Measurements from ENCODE around the gene MED26.
"Not testable (repeated sequence)": the region's sequence is repeated elsewhere in the genome, so short reads cannot be mapped to it uniquely, and the experiment has no call there.

The MED26 gene

DNA sequence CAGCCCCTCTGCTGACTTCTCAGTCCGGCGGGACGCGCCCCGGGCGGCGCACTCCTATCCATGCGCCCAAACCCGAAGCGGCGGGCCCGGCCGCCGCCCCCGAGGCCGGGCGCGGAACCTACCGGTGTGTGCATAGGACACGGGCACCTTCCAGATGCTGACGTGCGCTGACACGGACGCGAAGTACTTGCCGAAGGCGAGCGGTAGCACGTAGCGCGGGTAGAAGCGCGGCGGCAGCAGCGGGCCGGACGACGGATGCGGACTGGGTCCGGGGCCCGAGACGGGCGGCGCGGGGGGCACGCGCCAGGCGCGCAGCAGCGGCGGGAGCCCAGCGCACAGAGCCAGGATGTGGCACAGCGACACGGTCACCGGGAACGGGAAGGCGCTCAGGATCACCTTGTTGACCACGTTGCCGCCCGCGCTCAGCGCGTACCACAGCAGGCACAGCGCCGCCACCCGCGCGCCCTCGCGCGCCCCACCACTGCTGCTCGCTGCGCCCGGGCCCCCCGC is 56.1 kb downstream of the MED26 start:
- DNase-seq = no peak

DNA sequence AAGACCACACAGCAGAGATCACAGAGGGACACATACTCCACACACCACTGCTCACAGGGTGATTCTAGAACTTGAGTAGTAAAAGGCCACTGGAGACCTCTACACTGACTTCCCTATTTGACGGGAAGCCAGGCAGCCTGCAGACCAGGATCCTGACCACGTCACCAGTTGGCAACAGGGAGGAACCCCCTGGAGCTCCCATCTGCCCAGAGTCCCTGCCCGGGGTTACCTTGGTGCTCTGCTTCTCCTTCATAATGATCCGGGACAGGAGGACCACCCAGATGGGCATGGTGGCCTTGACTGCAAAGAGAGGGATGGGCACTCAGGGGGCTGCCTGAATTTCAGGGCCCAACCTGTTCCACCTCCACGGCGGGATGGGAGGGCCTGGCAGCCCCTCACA is 56.7 kb downstream of the MED26 start:
- DNase-seq = no peak

DNA sequence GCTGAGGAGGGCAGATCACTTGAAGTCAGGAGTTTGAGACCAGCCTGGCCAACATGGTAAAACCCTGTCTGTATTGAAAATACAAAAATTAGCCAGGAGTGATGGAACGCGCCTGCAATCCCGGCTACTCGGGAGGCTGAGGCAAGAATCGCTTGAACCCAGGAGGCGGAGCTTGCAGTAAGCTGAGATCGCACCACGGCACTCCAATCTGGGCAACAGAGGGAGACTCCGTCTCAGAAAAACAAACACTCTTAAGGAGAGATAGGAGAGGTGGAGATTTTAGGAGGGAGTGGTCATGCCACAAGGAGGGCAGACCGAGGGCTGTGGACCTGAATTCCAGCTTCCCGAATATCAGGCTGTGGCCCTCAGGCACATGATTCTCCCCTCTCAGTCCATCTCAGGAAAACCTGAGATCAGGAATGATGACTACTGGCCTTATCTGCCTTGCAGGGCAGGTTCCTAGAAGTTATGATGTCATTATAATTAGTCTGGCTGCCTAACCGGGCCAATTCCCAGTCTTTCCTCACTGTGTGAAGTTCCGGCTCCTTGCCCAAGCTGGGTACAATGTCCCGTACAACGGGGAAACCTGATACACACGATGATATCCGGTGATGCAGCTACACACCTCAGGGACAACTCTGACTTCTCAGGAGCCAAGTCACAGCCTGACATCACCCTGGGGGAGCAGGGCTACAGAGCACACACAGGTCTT is 58.2 kb downstream of the MED26 start:
- DNase-seq = no peak

DNA sequence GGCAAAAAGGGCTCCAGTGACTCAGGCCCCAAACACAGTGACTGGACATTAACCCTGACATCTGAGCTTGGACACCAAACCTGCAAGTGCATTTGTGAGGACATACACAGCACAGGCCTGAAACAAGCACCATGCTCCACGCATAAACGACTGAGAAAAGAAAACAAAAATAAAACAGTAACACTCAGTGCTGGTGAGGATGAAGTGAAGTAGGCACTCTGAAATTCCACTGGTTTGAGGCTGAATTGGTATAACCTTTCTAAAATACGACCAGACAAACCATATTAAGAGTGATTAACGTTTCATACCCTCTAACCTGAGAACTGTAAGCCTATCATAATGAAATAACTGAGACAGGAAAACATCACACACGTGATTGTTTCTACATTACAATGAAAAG is 61.3 kb downstream of the MED26 start:
- DNase-seq = no peak

DNA sequence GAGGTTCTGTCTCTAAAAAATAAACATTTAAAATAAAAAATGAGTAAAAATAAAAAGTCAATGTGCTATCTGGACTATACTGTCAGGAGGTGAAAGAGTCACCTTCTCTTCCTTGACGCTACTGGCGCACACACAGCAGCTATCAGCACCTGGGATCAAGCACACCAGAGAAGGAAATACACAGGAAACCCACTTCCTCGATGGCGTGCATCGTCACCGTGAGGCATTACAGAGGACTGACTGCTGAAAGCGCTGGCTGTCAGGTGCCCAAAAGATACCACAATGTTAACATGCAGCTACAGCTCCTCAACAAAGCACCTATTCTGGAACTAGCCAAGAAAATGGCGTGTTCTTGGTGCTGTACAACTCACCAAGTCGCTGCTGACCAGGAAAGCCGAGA is 61.8 kb downstream of the MED26 start:
- DNase-seq = no peak

DNA sequence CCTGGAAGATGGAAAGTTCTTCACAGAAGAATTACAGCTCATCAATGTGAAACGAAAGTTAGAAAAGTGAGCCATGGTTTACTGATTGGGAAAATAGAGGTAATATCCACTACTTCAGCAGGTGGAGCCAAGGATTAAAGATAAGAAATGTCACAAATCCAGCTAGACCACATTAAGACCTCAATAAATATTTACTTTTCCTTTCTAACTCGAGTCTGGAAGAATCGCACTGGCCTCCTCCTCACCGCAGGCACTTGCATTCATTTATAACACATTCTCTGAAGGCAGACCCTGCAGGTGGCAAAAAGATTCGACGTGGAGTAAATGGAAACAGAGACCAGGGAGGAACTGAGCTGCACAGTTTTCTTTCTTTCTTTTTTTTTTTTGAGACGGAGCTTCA is 63.2 kb downstream of the MED26 start:
- DNase-seq = no peak

DNA sequence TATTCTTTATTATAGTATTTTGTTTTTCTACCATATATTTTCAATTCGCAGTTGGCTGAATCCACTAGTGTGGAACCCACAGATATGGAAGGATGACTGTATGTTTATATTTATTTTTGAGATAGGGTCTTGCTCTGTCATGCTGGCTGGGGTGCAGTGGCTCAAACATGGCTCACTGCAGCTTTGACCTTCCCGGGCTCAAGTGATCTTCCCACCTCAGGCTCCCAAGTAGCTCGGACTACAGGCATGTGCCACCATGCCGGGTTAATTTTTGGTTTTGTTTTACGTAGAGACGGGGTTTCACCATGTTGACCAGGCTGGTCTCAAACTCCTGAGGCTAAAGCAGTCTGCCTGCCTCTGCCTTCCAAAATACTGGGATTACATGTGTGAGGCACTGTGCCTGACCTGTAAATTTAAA is 65.4 kb downstream of the MED26 start:
- DNase-seq = no peak

DNA sequence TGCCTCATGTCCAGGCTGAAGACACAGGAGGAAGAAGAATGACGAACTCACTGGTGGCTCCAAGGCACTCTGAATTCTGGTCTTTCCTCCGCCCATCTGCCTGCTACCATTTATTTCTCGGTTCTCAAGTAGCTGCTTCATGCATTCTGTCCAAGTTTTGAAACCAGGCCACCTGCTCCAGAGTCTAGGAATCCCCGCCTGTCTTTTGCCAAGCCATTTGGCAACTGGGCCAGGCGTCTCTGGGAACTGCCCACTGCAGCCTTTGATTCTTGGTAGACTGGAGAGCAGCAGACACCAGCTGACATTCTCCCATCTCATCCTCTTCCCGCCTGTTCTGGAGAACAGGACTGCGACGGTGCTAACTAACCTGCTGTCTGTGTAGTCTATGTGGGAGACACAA is 66.6 kb downstream of the MED26 start:
- DNase-seq = no peak

DNA sequence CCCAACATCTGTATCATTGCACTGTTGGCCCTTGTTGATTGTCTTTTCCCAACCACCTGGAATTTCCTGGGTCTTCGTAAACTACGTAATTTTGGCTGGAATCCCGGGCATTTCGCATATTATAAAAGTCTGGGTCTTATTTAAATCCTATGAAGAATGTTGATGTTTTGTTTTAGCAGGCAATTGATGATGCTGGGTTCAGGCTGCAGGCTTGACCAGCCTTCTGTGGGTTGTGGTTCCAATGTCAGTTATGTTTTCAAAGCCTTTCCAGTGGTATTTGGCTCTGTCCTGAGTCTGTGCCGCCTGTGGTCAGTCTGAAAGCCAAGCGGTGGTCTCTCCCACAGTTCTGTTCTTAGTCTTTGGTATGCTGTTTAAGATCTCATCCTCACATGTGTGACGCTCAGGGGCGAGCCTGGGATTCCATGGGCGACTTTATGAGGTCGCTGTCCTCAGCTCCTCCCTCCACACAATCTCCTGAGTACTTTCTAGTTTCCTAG is 68.2 kb downstream of the MED26 start:
- DNase-seq = no peak

DNA sequence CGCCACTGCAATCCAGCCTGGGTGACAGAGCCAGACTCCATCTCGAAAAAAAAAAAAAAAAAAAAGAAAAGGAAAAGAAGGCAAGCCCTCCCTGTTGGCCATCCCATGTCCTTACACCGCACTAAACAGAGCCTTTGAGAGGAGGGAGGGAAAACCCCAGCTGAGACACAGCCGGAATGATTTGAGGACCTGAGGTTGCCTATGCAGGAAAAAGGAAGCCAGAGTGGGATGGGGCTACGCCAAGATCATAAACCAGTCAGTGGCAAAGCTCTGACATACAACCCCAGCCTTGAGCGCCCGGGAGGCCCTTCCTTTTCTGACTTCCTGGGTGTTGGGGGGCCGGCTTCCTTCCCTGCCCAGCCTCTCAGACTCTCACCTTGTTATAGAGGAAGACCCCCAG is 73.2 kb downstream of the MED26 start:
- DNase-seq = no peak

DNA sequence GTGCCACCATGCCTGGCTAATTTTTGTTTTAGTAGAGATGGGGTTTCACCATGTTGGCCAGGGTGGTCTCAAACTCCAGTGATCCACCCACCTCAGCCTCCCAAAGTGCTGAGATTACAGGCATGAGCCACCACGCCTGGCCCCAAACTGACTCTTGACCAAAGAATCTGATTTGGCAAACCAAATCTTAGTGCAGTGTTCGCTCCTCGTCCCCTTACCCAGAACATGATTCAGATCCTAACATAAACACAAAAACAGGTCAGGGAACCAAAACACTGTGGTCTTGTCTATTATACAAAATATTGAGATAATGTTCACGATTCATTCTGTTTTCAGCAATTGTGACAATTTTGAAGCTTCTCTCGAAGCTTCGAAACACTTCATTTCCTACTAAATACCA is 76.1 kb downstream of the MED26 start:
- DNase-seq = not testable (repeated sequence)

DNA sequence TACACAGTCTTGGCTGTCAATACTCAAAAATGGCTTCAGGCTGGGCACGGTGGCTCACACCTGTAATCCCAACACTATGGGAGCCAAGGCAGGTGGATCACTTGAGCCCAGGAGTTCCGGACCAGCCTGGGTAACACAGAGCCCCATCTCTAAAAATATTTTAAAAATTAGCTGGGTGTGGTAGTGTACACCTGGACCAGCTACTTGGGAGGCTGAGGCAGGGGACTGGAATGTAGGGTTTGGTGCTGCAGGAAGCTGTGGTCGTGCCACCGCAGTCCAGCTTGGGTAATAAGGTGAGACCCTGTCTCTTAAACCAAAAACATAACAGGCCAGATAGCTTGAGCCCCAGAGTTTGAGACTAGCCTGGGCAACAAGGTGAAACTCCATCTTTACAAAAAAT is 79.0 kb downstream of the MED26 start:
- no peak for DNase-seq

DNA sequence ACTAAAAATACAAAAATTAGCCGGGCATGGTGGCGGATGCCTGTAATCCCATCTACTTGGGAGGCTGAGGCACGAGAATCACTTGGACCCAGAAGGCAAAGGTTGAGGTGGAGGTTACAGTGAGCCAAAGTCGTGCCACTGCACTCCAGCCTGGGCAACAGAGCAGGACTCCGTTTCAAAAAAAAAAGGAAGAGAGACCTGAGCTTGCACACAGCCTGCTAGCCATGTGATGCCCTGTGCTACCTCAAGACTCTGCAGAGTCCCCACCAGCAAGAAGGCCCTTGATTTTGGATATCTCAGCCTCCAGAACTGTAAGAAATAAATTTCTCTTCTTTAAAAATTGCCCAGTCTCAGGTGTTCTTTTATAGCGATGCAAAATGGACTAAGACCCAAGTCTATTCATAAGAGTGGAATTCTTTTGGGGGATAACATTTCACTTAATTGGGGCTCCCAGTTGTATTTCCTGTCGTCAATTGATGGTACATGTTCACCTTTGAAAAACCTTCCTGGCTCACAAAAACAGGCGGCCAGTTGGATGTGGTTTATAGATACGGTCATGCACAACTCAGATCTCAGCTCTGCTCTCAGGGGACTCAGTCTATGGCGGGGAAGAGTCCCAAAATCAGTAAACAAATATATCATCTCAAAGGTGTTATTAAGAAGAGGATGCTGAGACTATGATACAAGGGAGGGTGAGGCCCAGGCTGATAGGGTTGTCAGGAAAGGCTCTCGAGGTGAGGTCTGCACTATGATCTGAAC is 83.4 kb downstream of the MED26 start:
- DNase-seq = no peak

DNA sequence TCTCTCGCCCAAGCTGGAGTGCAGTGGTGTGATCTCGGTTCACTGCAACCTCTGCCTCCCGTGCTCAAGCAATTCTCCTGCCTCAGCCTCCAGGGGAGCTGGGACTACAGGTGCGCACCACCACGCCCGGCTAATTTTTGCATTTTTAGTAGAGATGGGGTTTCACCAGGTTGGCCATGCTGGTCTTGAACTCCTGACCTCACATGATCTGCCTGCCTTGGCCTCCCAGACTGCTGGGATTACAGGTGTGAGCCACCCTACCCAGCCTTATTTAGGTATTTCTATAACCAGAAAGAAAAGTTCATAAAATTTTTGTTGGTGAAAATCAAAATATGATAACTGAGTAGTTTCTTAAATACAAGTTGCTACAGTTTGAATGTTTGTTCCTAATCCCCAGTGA is 84.3 kb downstream of the MED26 start:
- not testable (repeated sequence) for DNase-seq

DNA sequence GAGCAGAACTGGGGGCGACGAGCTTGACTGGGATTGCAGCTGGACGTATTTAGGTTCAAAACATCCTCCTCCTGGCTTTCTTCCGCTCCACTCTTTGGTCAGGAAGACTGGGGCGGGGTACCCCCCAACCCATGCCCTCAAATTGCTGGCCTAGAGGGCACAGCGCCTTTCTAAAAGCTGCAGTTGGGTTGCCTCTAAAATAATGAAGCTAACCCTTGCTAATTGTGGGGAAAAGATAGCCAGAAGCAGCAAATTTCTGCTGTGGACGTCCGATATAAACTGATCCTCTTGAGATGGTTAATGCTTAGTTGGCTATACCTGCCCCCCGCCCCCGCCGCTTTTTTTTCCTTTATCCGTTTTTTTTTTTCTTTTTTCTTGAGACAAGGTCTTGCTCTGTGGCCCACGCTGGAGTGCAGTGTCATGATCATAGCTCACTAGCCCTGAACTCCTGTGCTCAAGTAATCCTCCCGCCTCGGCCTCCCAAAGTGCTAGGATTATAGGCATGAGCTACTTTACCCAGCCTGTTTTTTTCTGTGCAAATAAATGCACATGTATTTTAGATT is 85.0 kb downstream of the MED26 start:
- no peak for DNase-seq

DNA sequence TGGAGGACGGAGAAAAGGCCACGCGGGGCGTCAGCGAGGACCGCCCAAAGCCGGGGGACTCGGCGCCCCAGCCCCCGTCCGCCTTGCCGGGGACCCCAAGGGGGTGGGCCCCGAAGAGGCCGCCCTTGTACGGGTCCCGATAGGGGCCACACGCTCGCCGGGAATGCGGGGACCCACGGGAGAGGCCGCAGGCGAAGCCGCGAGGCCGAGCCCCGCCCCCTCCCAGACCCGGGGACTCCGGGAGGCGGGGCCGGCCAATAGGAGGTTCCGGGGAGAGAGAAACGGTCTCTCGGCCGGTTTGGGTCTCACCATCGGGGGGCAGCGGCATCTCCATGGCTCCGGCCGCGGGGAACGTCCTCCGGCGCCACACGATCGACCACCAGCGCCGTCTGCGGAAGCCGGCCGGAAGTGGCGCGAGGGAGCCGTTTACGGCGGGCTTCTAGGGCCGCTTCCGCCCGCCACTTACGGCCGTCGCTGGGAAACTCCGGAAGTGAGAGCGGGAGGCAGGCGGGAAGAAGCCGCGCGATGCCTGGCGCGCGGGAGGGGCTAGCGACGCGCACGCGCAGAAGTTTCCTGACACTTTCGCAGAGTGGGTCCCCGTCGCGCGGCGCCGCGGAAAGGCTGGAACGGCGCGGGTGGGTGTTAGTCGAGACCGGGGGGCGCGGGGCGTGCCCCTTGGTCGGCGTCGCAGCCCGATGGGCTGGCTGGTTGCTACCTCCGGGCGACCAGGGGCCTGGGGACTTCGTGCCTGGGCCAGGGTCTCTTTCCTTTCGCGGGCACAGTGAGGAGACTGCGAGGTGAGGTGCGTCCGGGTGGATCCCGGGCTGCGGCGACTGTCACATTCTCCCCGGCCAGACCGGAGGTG is 85.7 kb downstream of the MED26 start, which contains the start of gene CHERP:
TSS of gene CHERP (minus strand) at position 393 of the 865 bp plus-strand sequence. CDS start at position 334, 59 bp downstream.
- DNase-seq = peak; percentile 82

DNA sequence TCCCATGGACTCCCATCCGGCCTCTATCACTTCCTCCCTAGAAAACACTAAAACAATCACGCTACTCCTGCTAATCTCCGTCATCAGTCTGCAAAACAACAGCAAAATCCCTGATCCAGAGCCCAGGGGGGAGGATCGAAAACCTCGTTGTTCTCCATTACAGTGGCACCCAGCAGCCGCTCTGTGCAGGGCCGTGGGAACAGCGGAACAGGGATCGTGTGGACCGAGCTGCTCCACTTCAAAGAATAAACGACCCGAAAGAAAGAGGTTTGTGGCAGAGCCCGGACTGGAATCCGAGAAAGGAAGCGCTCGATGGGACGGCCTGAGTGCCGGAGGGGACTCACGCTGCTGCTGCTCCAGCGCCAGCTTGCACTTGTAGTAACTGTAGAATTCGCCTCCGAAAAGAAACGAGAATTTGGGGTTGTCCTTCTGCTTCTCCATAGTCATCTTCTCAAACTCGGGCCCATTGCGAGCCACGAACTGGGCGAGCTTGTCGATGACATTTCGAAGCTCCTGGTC is 86.4 kb downstream of the MED26 start:
- DNase-seq = no peak

DNA sequence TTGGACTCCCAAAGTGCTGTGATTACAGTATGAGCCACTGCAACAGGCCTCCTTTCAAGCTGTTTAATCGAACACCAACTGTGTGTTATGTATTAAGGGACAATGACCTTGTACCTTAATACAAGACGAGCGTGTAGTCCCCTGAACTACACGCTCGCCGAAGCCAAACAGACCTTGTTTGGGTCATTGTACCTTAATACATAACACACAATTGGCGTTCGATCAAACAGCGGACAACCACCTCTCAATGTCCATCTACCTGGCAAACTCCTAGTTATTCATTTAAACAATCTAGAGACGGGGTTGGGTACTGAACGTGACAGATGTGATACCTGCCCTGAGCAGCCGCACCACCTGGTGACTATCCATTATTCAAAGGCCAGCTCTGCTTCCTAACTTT is 87.1 kb downstream of the MED26 start:
- DNase-seq = no peak

DNA sequence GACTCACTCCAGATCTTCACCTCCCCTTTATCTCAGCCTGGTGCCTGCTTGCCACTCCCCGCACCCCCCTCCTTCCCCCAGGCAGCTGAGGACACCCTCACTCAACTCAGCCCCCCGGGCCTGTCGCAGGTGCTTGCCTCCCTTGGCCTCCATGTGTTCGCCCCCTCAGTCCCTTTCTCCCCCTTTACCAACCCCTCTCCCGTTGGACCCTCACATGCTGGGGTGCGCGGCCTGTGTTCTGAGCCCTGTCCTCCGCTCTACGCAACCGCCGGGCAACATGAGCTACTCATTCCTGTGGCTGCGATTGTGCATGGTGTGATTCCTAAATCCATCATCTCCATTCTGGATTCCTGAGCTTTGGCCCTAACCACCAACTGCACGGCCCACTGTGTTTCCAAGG is 90.9 kb downstream of the MED26 start:
- DNase-seq = no peak

DNA sequence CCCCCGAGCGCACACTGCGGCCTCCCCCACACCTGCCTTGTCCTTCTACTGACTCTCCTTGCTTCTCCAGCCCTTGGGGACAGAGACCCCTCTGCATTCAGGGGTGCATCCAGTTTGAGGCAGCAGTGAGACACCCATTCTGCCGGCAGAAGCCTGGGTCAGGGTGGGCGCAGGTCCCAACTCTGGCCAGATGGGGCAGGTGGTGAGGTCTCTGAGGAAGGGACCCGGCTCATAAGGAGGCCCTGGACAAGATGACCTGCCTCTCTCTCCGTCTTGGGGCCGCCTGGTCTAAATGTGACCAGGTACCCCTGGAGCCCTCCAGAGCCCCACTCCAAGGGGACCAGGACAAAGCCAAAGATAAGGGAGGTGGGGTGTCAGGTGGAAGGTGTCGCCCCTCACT is 91.9 kb downstream of the MED26 start:
- DNase-seq = no peak

DNA sequence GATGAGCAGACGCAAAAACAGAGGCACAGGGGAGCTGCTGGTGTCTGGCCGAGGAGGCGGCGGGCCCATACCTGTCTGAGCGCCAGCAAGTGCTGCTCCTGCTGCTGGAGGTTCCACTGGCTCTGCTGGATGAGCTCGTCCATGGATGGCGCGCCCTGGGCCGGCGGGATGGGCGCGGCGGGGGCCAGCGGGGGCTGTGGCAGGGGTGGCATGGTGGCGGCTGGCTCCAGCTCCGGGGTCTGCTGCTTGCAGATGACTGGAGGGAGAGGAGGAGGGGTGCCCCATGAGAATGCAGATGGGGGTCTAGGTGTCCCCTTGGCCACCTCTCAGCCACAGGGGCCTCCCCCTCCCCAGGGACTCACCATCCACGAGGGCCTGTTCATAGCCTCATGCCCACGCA is 92.6 kb downstream of the MED26 start:
- no peak for DNase-seq

DNA sequence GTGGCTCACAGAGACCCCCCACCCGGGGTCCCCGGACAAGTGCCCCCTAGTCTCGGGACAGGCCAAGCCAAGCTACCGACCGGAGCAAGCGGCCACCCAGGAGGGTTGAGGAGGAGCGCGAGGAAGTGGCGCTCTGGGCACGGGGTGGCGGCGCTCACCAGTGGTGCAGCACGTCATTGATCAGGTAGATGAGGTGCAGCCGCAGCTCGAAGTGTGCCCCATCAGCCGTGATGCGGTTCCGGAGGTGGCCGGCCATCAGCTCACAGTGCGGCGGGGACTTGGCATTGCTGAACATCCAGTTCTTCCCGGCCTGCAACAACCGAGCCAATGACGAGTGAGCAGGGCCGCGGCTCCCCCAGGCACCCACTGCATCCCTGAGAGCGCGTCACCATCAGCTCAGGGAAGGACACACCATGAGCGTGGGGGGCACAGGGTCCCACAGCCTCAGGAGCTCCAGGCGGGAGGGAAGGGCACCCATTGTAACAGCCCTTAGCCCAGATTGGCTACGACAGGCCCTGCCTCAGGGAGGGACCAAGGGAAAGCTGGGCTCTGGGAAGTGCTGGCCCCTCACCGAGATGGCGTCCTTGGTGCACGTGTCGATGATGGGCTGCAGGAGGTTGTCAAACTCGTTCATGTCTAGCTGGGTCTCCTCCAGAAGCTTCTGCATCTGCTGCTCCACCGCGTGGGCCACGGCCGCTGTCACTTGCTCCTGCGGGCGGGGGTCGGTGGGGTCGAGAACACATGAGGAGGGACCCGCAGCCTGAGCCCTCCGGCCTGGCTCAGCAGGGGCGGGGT is 95.4 kb downstream of the MED26 start:
- DNase-seq = no peak
